ENCODE results near the gene PDZD2.

PDZD2 gene

DNA sequence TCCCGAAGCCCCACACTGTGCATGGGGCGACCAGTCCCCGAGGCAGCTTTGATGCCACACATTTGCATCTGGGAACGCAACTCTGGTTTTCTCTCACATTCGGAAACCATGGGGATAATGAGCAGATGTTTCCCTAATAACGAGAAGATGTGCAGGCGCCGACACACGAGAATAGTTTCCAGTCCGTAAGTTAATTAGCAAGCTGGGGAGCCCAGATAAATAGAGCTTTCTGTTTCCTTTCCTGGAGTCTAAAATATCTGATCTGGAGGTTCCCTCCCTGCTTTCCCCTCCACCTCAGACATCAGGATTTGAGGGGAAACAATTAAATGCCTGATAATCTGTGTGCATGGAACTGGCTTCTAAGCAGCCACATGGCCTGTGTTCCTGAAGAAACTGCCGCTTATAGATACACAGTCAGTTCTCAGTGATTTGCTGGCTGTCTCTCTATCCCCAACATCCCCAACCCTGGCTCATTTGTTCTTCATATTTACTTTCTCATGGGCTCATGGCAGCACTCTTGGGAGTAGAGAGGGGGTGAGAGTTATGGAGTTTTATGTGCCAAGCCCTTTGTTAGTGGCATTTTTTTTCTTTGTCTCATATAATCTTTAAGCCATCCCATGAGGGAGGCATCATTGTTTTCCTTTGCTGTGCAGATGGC lies 62.8 kb downstream of the PDZD2 start:
- peak overlapping the region; percentile 28 for H3K4me3 ChIP-seq (ENCODE audit: low read depth, low read length)
- peak; percentile 77 for DNase-seq
- no peaks in the 10 kb centered on the region for H3K9me3 ChIP-seq
- H3K4me1 ChIP-seq: peaks cover 17% of the 10 kb centered on the region
- TF ChIP-seq, protein P1, sequence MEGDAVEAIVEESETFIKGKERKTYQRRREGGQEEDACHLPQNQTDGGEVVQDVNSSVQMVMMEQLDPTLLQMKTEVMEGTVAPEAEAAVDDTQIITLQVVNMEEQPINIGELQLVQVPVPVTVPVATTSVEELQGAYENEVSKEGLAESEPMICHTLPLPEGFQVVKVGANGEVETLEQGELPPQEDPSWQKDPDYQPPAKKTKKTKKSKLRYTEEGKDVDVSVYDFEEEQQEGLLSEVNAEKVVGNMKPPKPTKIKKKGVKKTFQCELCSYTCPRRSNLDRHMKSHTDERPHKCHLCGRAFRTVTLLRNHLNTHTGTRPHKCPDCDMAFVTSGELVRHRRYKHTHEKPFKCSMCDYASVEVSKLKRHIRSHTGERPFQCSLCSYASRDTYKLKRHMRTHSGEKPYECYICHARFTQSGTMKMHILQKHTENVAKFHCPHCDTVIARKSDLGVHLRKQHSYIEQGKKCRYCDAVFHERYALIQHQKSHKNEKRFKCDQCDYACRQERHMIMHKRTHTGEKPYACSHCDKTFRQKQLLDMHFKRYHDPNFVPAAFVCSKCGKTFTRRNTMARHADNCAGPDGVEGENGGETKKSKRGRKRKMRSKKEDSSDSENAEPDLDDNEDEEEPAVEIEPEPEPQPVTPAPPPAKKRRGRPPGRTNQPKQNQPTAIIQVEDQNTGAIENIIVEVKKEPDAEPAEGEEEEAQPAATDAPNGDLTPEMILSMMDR (IDR thresholded peaks at IDR 0.05; ENCODE audit: low read depth, low read length): no peak
- no peaks in the 10 kb centered on the region for H3K36me3 ChIP-seq
- no peaks in the 10 kb centered on the region for H3K27me3 ChIP-seq

DNA sequence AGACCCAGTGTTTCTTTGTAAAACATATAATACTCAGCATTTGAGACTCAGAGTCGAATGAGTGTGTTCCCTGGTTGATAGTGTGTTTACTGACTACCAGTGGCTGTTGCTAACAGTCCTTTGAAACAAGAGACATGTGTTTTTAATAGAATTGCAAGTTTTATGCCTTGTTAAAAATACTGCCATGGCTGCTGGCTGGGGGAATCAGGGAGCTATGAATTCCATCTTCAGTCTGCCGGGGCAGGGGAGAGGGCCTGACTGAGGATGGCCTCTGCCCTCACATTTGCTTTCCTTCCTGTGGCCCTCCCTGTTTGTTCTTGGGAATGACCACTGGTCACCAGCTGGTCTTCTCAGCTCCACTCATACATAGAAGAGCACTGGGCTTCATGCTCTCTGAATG lies 63.8 kb downstream of the PDZD2 start:
- no peaks in the 10 kb centered on the region for H3K36me3 ChIP-seq
- H3K27me3 ChIP-seq: no peaks in the 10 kb centered on the region
- H3K4me1 ChIP-seq: peaks cover 17% of the 10 kb centered on the region
- TF ChIP-seq, protein P1 (IDR thresholded peaks at IDR 0.05; ENCODE audit: low read depth, low read length): no peak
- no peak overlapping the region for H3K4me3 ChIP-seq (ENCODE audit: low read depth, low read length)
- no peak for DNase-seq
- H3K9me3 ChIP-seq: no peaks in the 10 kb centered on the region

DNA sequence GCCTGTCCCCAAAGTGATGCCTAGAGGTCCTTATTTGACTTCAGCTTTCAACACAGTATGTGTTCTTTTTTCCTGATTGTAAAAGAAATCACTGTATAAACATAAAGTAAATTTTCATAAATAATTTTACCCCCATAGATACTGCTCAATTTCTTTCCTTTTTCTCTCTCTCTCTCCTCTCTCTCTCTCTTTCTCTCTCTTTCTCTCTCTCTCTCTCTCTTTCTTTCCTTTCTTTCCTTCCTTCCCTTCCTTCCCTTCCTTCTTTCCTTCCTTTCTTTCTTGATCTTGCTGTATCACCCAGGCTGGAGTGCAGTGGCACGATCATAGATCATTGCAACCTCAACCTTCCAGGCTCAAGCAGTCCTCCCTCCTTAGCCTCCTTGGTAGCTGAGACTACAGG lies 64.8 kb downstream of the PDZD2 start:
- DNase-seq: no peak
- H3K27me3 ChIP-seq: no peaks in the 10 kb centered on the region
- TF ChIP-seq, protein P1 (IDR thresholded peaks at IDR 0.05; ENCODE audit: low read depth, low read length): no peak
- no peaks in the 10 kb centered on the region for H3K36me3 ChIP-seq
- no peaks in the 10 kb centered on the region for H3K9me3 ChIP-seq
- H3K4me3 ChIP-seq (ENCODE audit: low read depth, low read length): no peak overlapping the region
- H3K4me1 ChIP-seq: peaks cover 17% of the 10 kb centered on the region

GRCh38 chr5:31706186-31706585 lies 67.3 kb downstream of the PDZD2 start:
- TF ChIP-seq, protein P1 (IDR thresholded peaks at IDR 0.05; ENCODE audit: low read depth, low read length): no peak
- no peak for DNase-seq
- no peaks in the 10 kb centered on the region for H3K27me3 ChIP-seq

GRCh38 chr5:31707329-31707728 lies 68.4 kb downstream of the PDZD2 start:
- no peaks in the 10 kb centered on the region for H3K9me3 ChIP-seq
- H3K4me1 ChIP-seq: peaks cover 16% of the 10 kb centered on the region
- TF ChIP-seq, protein P1 (IDR thresholded peaks at IDR 0.05; ENCODE audit: low read depth, low read length): no peak
- H3K4me3 ChIP-seq (ENCODE audit: low read depth, low read length): no peak overlapping the region
- H3K36me3 ChIP-seq: no peaks in the 10 kb centered on the region
- H3K27me3 ChIP-seq: no peaks in the 10 kb centered on the region
- no peak for DNase-seq

More at GRCh38 chr5:31706186-31706585, 67.3 kb downstream of the PDZD2 start:
- H3K4me3 ChIP-seq (ENCODE audit: low read depth, low read length): no peak overlapping the region
- no peaks in the 10 kb centered on the region for H3K36me3 ChIP-seq
- peaks cover 14% of the 10 kb centered on the region for H3K4me1 ChIP-seq
- H3K9me3 ChIP-seq: no peaks in the 10 kb centered on the region

- Histone ChIP-seq H3K27me3 (no peaks in the 10 kb centered on the region), H3K36me3 (no peaks in the 10 kb centered on the region), H3K9me3 (no peaks in the 10 kb centered on the region), H3K4me3 (ENCODE audit: low read depth, low read length) (no peak overlapping the region), H3K4me1 (peaks cover 9% of the 10 kb centered on the region; the same call in 1 of the 2 replicates)
- DNase-seq: no peak
- TF ChIP-seq, protein P1 (IDR thresholded peaks at IDR 0.05; ENCODE audit: low read depth, low read length): no peak
These were observed 69.2 kb downstream of the PDZD2 start for GRCh38 chr5:31708089-31708488.
